Measurements from ENCODE around the gene GPR108.

- TF ChIP-seq EZH2 (IDR thresholded peaks at IDR 0.05; ENCODE audit: borderline replicate concordance) (no peak), CTCF (IDR thresholded peaks at IDR 0.05; ENCODE audit: poor library complexity) (no peak), EZH2phosphoT487 (IDR thresholded peaks at IDR 0.05; ENCODE audit: low read depth, severe bottlenecking, unreplicated experiment) (no peak)
Observed at GRCh38 chr19:6686628-6686975, 50.8 kb downstream of the GPR108 start.

Measured in hepatocyte (in vitro differentiated cells).